Stomach (tissue), 9 donors: Measurements from ENCODE around the gene ANKRD34A. TPM values are rescaled to one million over a fixed set of nuclear protein-coding genes. Genes with fewer than 3 reads are reported as not detected.

Experiments used
- DNase-seq, 2 donors: peaks; one replicate each; pipeline versions ENCODE4 v3.0.0 to v3.0.0-alpha.2; 2013 to 2019
- H3K27ac ChIP-seq, 5 donors: fragments of 200-600 bp in 4 of 5; sonication (generic) in 4 of 5; one replicate each; pipeline ENCODE4 v1.5.1; 2013 to 2019; ENCODE audit warnings: mild to moderate bottlenecking in 1 of 5, moderate library complexity in 1 of 5
- H3K27me3 ChIP-seq, 3 donors: fragments of 200-600 bp; sonication (generic); one replicate each; pipeline ENCODE4 v1.5.1; 2017 to 2019; ENCODE audit warnings: mixed run types in 1 of 3
- H3K36me3 ChIP-seq, 4 donors: fragments of 200-600 bp; sonication (generic); 1 replicate in 3 of 4; 2 replicates in 1 of 4; pipeline ENCODE4 v1.5.1; 2016 to 2019
- H3K4me1 ChIP-seq, 4 donors: fragments of 200-600 bp; sonication (generic); one replicate each; pipeline ENCODE4 v1.5.1; 2016 to 2019
- H3K4me3 ChIP-seq, 4 donors: fragments of 200-600 bp; sonication (generic) in 3 of 4; one replicate each; pipeline ENCODE4 v1.5.1; 2016 to 2019; ENCODE audit warnings: mild to moderate bottlenecking in 1 of 4
- H3K9me3 ChIP-seq, 4 donors: fragments of 200-600 bp; sonication (generic); one replicate each; pipeline ENCODE4 v1.5.1; 2016 to 2019
- CTCF ChIP-seq, 7 experiments: fragments of 450-650 bp in 4 of 7; fragments of 200-600 bp in 3 of 7; sonication (generic) in 3 of 7; IDR thresholded peaks; one replicate each; pipeline ENCODE4 v1.5.1; 2016 to 2019; ENCODE audit warnings: antibody characterized with exemption in 7 of 7, control low read depth in 2 of 7, mild to moderate bottlenecking in 1 of 7
- EP300 ChIP-seq: sonication (generic); formaldehyde crosslinking; IDR thresholded peaks from one replicate; pipeline ENCODE4 v1.6.1; 2017; ENCODE audit warnings: antibody characterized with exemption
- POLR2A ChIP-seq, 4 donors: fragments of 450-650 bp; IDR thresholded peaks; one replicate each; pipeline ENCODE4 v1.6.1; 2016; ENCODE audit warnings: antibody characterized with exemption in 4 of 4, control low read depth in 2 of 4, mild to moderate bottlenecking in 1 of 4, moderate library complexity in 1 of 4
- POLR2AphosphoS5 ChIP-seq, 3 donors: sonication (generic); formaldehyde crosslinking; IDR thresholded peaks; one replicate each; pipeline ENCODE4 v1.6.1; 2016; ENCODE audit warnings: antibody characterized with exemption in 3 of 3
- WGBS, 5 donors: extraction: QIAGEN DNeasy Blood & Tissue Kit in 3 of 5; methylation state at CpG; one replicate each; pipeline versions ENCODE4 v1.1.5 to v1.1.7; 2013 to 2018; 5-methylcytosine and 5-hydroxymethylcytosine counted together
- intact Hi-C: fragments of 100-400 bp; cut with DNase I; formaldehyde crosslinking; loops from one replicate; pipeline ENCODE4 v1.15.1; 2023; ENCODE audit warnings: low total_unique reads
- polyA plus RNA-seq, 3 donors: library from polyadenylated mRNA; stranded (reverse); fragments of 200-250 nt; gene quantifications; one replicate each; pipeline ENCODE4 v1.2.3, GENCODE V29; 2013
- total RNA-seq, 5 donors: library from RNA; depleted of rRNA; stranded (reverse); fragments of >200 nt; gene quantifications; one replicate each; pipeline versions ENCODE4 v1.1.0 to v1.2.3, GENCODE V29; 2014 to 2016
- donor health status: healthy with polysubstance abuse.
- donor health status: Bipolar disorder and iron deficiency.
- donor health status: healthy.

The ANKRD34A gene
- total and polyA plus RNA-seq, 8 donors: 0.19 to 2.6 (median 0.73) TPM; not detected in 3

DNA sequence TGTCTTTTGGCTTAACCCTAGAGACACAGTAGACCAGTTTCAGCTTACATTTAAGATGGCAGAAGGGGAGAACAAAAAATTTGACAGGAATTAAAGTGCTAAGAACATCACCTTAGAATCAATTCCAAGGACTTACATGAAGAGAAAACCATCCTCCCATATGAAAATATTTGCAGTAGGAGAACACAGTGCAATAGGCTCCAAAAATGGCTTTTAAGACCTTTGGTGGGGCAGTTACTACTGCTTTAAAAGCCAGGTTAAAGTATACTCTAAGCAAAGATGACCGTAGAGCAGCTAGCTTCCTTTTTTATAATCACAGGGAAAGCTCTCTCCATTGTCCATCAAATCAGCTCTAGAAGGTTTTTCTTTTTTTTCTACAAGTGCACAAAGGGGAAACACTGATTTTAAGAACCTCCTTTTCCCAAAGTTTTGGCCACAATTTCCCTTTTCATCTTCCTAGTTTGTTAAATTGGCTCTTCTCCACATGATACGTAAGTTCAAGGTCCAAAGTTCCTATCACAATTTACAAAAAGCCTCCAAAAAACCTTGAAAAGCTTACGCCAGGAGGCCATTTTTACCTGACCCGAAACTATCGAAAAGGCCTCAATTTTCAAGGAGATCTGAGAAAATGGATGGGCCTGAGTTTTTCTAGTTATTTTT is 28.7 kb upstream of the ANKRD34A start:
- Histone ChIP-seq H3K4me3 (peak overlapping the region; percentile 70 to 97 (median 76)), H3K27me3 (no peaks in the 10 kb centered on the region), H3K27ac (peak overlapping the region; percentile 68 to 100 (median 97)), H3K9me3 (no peaks in the 10 kb centered on the region), H3K36me3 (peaks cover 30 to 44% (median 36%) of the 10 kb centered on the region in 4 donors), H3K4me1 (peaks cover 23 to 63% (median 40%) of the 10 kb centered on the region in 4 donors)
- DNase-seq: no peak
- 29 to 42% (median 32%) methylated on average over 5 of the region's 5 CpGs for WGBS, 5 donors
- intact Hi-C loops: no loop called here
- TF ChIP-seq POLR2A (IDR thresholded peaks at IDR 0.05) (no peak), POLR2AphosphoS5 (IDR thresholded peaks at IDR 0.05) (peak in 1 of 3 donors; percentile 8)

DNA sequence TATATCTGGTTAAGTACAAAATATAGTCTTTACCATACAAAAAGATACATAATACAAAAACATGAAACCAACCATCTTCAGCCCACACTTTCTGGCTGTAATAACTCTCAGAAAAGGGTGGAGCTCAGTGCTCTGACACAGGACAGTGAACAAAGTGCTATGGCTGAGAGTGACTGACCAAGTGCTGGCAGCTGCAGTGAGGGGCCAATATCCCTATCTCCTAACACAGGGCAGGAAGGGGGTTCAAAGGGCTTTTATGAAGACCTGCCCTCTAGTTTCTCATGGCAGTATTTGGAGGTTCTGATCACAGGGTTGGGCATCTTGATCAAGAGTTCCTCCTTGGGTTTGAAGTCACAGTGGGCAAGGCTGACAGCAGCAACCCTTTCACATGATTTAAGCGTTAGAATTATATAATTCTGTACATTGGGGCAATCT is 28.1 kb upstream of the ANKRD34A start:
- peak in 1 of 2 donors; percentile 29 for DNase-seq

DNA sequence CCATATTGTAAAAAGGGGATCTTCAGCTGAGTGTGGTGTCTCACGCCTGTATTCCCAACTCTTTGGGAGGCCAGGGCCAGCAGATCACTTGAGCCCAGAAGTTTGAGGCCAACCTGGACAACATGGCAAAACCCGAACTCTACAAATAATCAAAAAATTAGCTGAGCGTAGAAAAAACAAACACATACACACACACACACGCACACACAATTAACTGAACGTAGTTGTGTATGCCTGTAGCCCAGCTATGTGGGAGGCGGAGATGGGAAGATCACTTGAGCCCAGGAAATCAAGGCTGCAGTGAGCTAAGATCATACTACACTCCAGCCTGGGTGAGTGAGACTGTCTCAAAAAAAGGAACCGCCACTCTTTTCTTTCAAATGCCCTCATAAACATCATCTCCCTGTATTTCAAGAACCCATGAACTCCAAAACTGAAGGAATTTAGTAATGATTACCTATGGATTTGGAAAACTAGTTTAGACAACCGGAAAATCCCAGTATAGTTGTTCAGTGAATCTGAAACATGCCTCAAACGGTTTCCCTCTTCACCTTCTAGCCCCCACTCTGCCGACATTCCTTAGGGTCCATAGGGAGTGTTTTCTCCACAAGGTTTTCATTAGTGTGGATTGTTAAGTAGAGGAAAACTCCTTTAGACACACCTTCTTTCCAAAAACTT is 27.5 kb upstream of the ANKRD34A start:
- DNase-seq: peak; percentile 44 to 71
- peaks cover 15 to 53% (median 40%) of the 10 kb centered on the region in 4 donors for H3K4me1 ChIP-seq
- peak overlapping the region; percentile 70 to 97 (median 76) for H3K4me3 ChIP-seq
- intact Hi-C loops: no loop called here
- no peaks in the 10 kb centered on the region for H3K27me3 ChIP-seq
- WGBS, 5 donors: 51 to 65% (median 56%) methylated on average over 10 of the region's 10 CpGs
- no peaks in the 10 kb centered on the region for H3K9me3 ChIP-seq
- peak overlapping the region; percentile 80 to 100 (median 97) for H3K27ac ChIP-seq
- TF ChIP-seq POLR2A (IDR thresholded peaks at IDR 0.05) (no peak), POLR2AphosphoS5 (IDR thresholded peaks at IDR 0.05) (peak in 2 of 3 donors; percentile 80 to 87)
- peaks cover 30 to 44% (median 36%) of the 10 kb centered on the region in 4 donors for H3K36me3 ChIP-seq

More for the DNA sequence above, 28.1 kb upstream of the ANKRD34A start:
- peaks cover 30 to 44% (median 36%) of the 10 kb centered on the region in 4 donors for H3K36me3 ChIP-seq
- H3K27me3 ChIP-seq: no peaks in the 10 kb centered on the region
- 24 to 49% (median 37%) methylated on average over 1 of the region's 1 CpG for WGBS, 5 donors
- intact Hi-C loops: no loop called here
- H3K9me3 ChIP-seq: no peaks in the 10 kb centered on the region
- peak in 1 of 4 donors; percentile 25 for TF ChIP-seq POLR2A (IDR thresholded peaks at IDR 0.05)
- TF ChIP-seq EP300: no peak
- TF ChIP-seq POLR2AphosphoS5 (IDR thresholded peaks at IDR 0.05): peak in 2 of 3 donors; percentile 53 to 85
- TF ChIP-seq CTCF (IDR thresholded peaks at IDR 0.05): no peak
- peak overlapping the region; percentile 25 to 100 (median 97) for H3K27ac ChIP-seq
- H3K4me1 ChIP-seq: peaks cover 18 to 57% (median 40%) of the 10 kb centered on the region in 4 donors
- peak overlapping the region; percentile 70 to 97 (median 76) for H3K4me3 ChIP-seq

DNA sequence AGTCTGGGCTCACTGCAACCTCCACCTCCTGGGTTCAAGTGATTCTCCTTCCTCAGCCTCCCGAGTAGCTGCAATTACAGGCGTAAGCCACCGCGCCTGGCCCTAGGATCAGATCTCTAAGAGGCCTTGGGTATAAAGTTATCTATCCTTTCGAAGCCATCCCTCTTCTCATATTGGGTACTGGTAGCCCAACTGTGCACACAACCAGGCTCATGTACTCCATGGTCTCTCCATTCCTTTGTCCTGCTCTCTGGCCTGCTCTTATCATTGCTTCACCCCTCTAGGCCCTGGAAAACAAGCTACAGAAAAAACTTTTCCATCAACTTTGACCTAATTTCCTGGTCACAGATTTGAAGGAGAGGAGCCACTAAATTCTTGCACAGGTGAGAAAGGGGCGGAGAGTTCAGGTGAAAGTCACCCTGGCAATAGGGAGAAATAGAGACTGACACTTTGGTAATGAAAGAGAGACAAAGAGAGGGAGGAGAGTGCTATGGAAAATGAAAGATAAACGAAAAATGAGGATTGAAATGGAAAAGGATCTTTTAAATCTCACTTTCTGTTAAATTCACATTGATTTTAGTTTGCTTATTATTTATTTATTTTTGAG is 26.0 kb upstream of the ANKRD34A start:
- Histone ChIP-seq H3K4me3 (peak overlapping the region in 1 of 4 donors; percentile 97), H3K4me1 (peaks cover 28 to 67% (median 54%) of the 10 kb centered on the region in 4 donors), H3K9me3 (no peaks in the 10 kb centered on the region), H3K36me3 (peaks cover 30 to 34% (median 33%) of the 10 kb centered on the region in 4 donors), H3K27me3 (no peaks in the 10 kb centered on the region), H3K27ac (peak overlapping the region; percentile 85 to 100 (median 97))
- peak; percentile 9 to 80 (median 75) for TF ChIP-seq POLR2AphosphoS5 (IDR thresholded peaks at IDR 0.05)
- no peak for TF ChIP-seq POLR2A (IDR thresholded peaks at IDR 0.05)
- no peak for TF ChIP-seq CTCF (IDR thresholded peaks at IDR 0.05)
- no peak for TF ChIP-seq EP300
- peak; percentile 40 to 82 for DNase-seq
- 55 to 67% (median 62%) methylated on average over 7 of the region's 7 CpGs for WGBS, 5 donors
- intact Hi-C loops: no loop called here

DNA sequence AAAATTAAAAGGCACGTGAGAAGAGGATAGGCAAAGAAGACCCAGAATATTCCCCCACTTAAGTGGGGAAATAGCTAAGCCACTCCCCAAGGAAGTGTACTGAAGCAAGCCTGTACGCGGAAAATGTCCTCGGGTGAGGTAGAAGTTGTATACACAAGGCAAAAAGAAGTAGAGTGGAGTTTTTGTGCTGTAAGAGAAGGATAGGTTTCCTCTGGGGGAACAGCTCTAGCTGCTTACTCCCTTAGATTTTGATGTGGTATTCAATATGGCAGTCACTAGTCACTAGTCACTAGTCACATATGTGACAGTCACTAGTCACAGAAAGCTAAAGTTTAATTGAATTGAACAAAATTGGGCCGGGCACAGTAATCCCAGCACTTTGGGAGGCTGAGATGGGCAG is 24.4 kb upstream of the ANKRD34A start:
- peaks cover 44 to 82% (median 68%) of the 10 kb centered on the region in 4 donors for H3K4me1 ChIP-seq
- intact Hi-C loops: no loop called here

More for the DNA sequence above, 24.4 kb upstream of the ANKRD34A start:
- WGBS, 5 donors: 37 to 54% (median 43%) methylated on average over 5 of the region's 5 CpGs
- Histone ChIP-seq H3K9me3 (no peaks in the 10 kb centered on the region), H3K27ac (peak overlapping the region; percentile 39 to 100 (median 62)), H3K4me3 (no peak overlapping the region), H3K36me3 (peaks cover 14 to 18% (median 18%) of the 10 kb centered on the region in 4 donors), H3K27me3 (no peaks in the 10 kb centered on the region)
- TF ChIP-seq EP300 (no peak), POLR2AphosphoS5 (IDR thresholded peaks at IDR 0.05) (peak in 1 of 3 donors; percentile 9)
- DNase-seq: peak; percentile 26 to 45
